Measurements from ENCODE around the gene ATP8B4. TPM values are rescaled to one million over a fixed set of nuclear protein-coding genes. Genes with fewer than 3 reads are reported as not detected.
A peak's percentile ranks its signal among the peaks of the same experiment; 100 is the strongest.

Gene ATP8B4
- total and polyA plus RNA-seq, 2 donors (not counting 3 experiments of a cell fraction or from before 2014, with no cell fraction given), result not detected

- H3K27ac ChIP-seq (ENCODE audit: insufficient read depth, low read depth, low read length), result no peak overlapping the region
- H3K4me3 ChIP-seq (replicated peaks in 1 of 3; ENCODE audit: insufficient read depth in 1 of 3, low read depth in 1 of 3, low read length in 3 of 3), result no peak overlapping the region
- H3K9me3 ChIP-seq (replicated peaks; ENCODE audit: control insufficient read depth, insufficient read depth, low read length), result no peaks in the 10 kb centered on the region
- peaks cover 0 to 1% of the 10 kb centered on the region in 2 experiments for H3K27me3 ChIP-seq (ENCODE audit: control insufficient read depth in 2 of 2, insufficient read depth in 2 of 2, low read length in 2 of 2)
- peak; percentile 13 for DNase-seq (ENCODE audit: low read depth, low spot score)
- BruUV-seq (replicated peaks), result no TSS peak
- dilution Hi-C loops (cut with MboI; ENCODE audit: extremely low pct_ligation_motif_present, low sequenced_read_pairs), result no loop called here
- H3K9me1 ChIP-seq (replicated peaks; ENCODE audit: control insufficient read depth, extremely low read depth, insufficient read depth, low read length), result no peaks in the 10 kb centered on the region
- FAIRE-seq, result peak; percentile 28
- H2AFZ ChIP-seq (ENCODE audit: low read depth, low read length), result no peak overlapping the region
- ChIA-PET POLR2A (no interaction called here), CTCF (interaction anchor here (0.9 to 4.0 kb wide), 3 partner anchors 8 to 135 kb away, joined by 3 to 37 read pairs (median 4); no protein-coding TSS in a partner anchor)
- H3K36me3 ChIP-seq (ENCODE audit: control insufficient read depth in 2 of 2, extremely low read depth in 1 of 2, insufficient read depth in 2 of 2, low read length in 2 of 2), result no peaks in the 10 kb centered on the region
- intact Hi-C loops (cut with micrococcal nuclease), result no loop called here
- peak; percentile 38 for TF ChIP-seq GATA2 (IDR thresholded peaks at IDR 0.05; ENCODE audit: insufficient read depth, insufficient read length, low read depth, low read length)
- peak; percentile 63 for TF ChIP-seq JUN (IDR thresholded peaks at IDR 0.05; ENCODE audit: borderline replicate concordance, insufficient read depth, insufficient read length, low read depth)
- TF ChIP-seq CTCF (IDR thresholded peaks at IDR 0.05; ENCODE audit: extremely low read depth in 1 of 2, insufficient read depth in 1 of 2, low read depth in 1 of 2, low read length in 2 of 2), result no peak
- peak; percentile 42 for TF ChIP-seq POLR2AphosphoS5 (IDR thresholded peaks at IDR 0.05; ENCODE audit: insufficient read depth, low read depth, low read length)
- peak; percentile 67 for TF ChIP-seq FOS (IDR thresholded peaks at IDR 0.05; ENCODE audit: borderline replicate concordance, insufficient read depth, low read length)
- TF ChIP-seq POLR2A (IDR thresholded peaks at IDR 0.05; ENCODE audit: low read depth, low read length), result no peak
- H3K4me1 ChIP-seq (ENCODE audit: control insufficient read depth, extremely low read depth, insufficient read depth, low read length), result peaks cover 7% of the 10 kb centered on the region
- no peak overlapping the region for H3K4me2 ChIP-seq (ENCODE audit: insufficient read depth, low read length)
- no peaks in the 10 kb centered on the region for H4K20me1 ChIP-seq (replicated peaks; ENCODE audit: control insufficient read depth, extremely low read depth, insufficient read depth, low read length)
- H3K79me2 ChIP-seq (ENCODE audit: control insufficient read depth, insufficient read depth, low read length), result no peaks in the 10 kb centered on the region
- H3K9ac ChIP-seq (replicated peaks; ENCODE audit: extremely low read depth, insufficient read depth, low read length), result no peak overlapping the region
Observed at GRCh38 chr15:50137330-50137761, 18.3 kb upstream of the ATP8B4 start.

Data from endothelial cell of umbilical vein (primary cell).